Ectodermal cell (in vitro differentiated cells): Measurements from ENCODE around the gene C16orf95.
"Not testable (repeated sequence)": the region's sequence is repeated elsewhere in the genome, so short reads cannot be mapped to it uniquely, and the experiment has no call there.

ENCODE experiments used
- H3K27ac ChIP-seq: 2 replicates; pipeline ENCODE4 v1.7.0; 2013; ENCODE audit warnings: mild to moderate bottlenecking, low read depth, low read length; ENCODE audit not compliant: insufficient read depth, poor library complexity, severe bottlenecking
- H3K27me3 ChIP-seq: 2 replicates; pipeline ENCODE4 v1.7.0; 2013; ENCODE audit warnings: mild to moderate bottlenecking, low read length; ENCODE audit not compliant: insufficient read depth, control insufficient read depth, poor library complexity, severe bottlenecking
- H3K36me3 ChIP-seq: one replicate; pipeline ENCODE4 v1.7.0; 2013; ENCODE audit warnings: low read length; ENCODE audit not compliant: control insufficient read depth, insufficient read depth
- H3K4me1 ChIP-seq: one replicate; pipeline ENCODE4 v1.7.0; 2013; ENCODE audit warnings: low read length; ENCODE audit not compliant: control insufficient read depth, insufficient read depth
- H3K4me3 ChIP-seq: 2 replicates; pipeline ENCODE4 v1.7.0; 2013; ENCODE audit warnings: low read depth, low read length, control low read depth; ENCODE audit not compliant: insufficient read depth
- H3K9me3 ChIP-seq: 2 replicates; pipeline ENCODE4 v1.7.0; 2013; ENCODE audit warnings: mild to moderate bottlenecking, low read length, moderate library complexity; ENCODE audit not compliant: control insufficient read depth
- WGBS, 2 experiments: methylation state at CpG; one replicate each; pipeline ENCODE4 v1.1.7; 2013; ENCODE audit warnings: missing lambda C conversion rate in 2 of 2; 5-methylcytosine and 5-hydroxymethylcytosine counted together

Gene C16orf95

DNA sequence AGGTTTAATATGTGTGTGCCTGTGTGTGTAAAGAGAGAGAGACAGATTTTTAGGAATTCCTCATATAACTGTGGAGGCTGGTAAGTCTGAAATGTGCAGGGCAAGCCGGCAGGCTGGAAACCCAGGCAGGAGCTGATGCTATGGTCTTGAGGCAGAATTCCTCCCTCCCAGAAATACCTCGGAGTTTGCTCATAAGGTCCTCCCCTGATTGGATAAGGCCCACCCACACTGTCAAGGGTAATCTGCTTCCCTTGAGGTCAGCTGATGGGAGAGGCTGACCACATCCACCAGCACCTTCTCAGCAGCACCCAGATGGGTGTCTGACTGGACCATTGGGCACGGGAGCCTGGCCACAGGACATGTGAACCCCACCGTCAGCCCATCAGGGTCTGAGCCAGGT, 42.4 kb downstream of the C16orf95 start:
- H3K27ac ChIP-seq: no peak overlapping the region
- H3K27me3 ChIP-seq: no peaks in the 10 kb centered on the region
- no peaks in the 10 kb centered on the region for H3K36me3 ChIP-seq
- H3K9me3 ChIP-seq: no peaks in the 10 kb centered on the region
- peaks cover 14% of the 10 kb centered on the region for H3K4me1 ChIP-seq
- H3K4me3 ChIP-seq: no peak overlapping the region
- WGBS, 2 experiments: 91 to 93% methylated on average over 4 of the region's 4 CpGs

DNA sequence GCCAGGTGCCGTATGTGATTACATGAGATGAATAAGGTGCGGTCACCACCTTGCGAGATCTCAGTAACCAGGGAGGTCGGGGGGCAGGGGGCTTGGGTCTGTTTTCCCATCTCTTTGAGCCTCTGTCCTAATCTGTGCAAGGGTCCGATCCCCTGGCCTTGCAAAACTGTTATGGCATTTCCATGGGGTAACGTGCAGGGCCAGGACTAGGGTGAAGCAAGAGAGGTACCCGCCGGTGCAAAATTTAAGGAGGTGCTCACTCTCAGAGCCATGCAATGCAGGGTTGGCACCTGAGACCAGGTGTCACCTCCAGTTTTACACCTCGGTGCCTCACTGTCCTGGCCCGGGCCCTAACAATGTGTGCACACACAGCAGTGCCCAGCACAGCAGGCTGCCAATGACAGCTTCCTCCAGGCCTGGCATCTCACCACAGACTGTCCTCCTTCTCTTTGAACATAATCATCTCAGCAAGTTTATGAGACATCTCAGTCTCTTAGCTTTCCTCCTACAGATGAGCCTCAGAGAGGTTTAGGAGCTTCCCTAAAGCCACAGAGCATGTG, 43.6 kb downstream of the C16orf95 start:
- no peaks in the 10 kb centered on the region for H3K27me3 ChIP-seq
- H3K9me3 ChIP-seq: no peaks in the 10 kb centered on the region
- WGBS, 2 experiments: 94 to 95% methylated on average over 10 of the region's 10 CpGs
- H3K36me3 ChIP-seq: no peaks in the 10 kb centered on the region
- peaks cover 10% of the 10 kb centered on the region for H3K4me1 ChIP-seq
- H3K4me3 ChIP-seq: no peak overlapping the region
- H3K27ac ChIP-seq: no peak overlapping the region

DNA sequence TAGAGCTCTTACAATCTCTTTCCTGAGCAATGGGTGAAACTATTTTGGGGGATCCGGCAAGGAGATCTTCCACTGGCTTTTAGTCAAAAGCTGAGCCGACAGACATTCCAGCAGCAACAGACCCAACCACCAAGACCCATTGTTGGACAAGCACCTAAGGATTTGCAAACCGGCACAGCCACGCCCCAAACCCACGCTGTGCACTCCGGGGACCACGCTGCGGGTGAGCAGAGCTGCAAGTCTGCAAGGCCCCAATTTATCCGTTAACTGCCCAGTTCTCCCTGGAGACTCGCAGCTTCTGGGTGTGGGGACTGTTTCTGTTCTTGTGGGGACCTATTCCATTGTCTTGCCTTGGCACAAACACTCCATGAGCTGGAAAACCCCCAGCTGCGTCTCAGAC, 45.9 kb downstream of the C16orf95 start:
- H3K4me3 ChIP-seq: no peak overlapping the region
- 93% methylated on average over 11 of the region's 11 CpGs for whole genome bisulfite sequencing, 2 experiments
- H3K4me1 ChIP-seq: peaks cover 3% of the 10 kb centered on the region
- no peaks in the 10 kb centered on the region for H3K27me3 ChIP-seq
- H3K27ac ChIP-seq: no peak overlapping the region
- no peaks in the 10 kb centered on the region for H3K36me3 ChIP-seq
- H3K9me3 ChIP-seq: no peaks in the 10 kb centered on the region

DNA sequence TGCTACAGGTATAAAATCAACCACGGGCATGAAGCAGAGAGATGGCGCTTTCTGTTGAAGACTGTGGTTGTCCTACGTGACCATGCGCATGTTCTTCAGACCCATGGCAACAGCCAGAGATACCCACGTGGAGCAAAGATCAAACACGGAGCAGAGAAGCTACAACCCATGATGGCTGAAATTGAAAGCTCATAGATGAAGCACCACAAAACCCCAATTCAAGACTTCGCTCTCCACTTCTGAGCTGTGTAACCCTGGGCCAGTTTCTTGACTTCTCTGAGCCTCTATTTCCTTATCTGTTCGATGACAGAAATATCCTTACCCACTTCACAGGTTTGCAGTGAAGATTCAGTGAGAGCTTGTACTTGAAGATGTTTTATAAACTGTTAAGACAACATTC, 49.6 kb downstream of the C16orf95 start:
- no peaks in the 10 kb centered on the region for H3K36me3 ChIP-seq
- H3K9me3 ChIP-seq: no peaks in the 10 kb centered on the region
- no peak overlapping the region for H3K4me3 ChIP-seq
- WGBS, 2 experiments: 94 to 95% methylated on average over 8 of the region's 8 CpGs
- peaks cover 8% of the 10 kb centered on the region for H3K4me1 ChIP-seq
- H3K27ac ChIP-seq: no peak overlapping the region
- no peaks in the 10 kb centered on the region for H3K27me3 ChIP-seq

GRCh38 chr16:87266846-87267245, 50.3 kb downstream of the C16orf95 start:
- 86 to 87% methylated on average over 4 of the region's 4 CpGs for WGBS, 2 experiments
- H3K4me3 ChIP-seq: no peak overlapping the region
- no peaks in the 10 kb centered on the region for H3K9me3 ChIP-seq
- no peak overlapping the region for H3K27ac ChIP-seq
- H3K4me1 ChIP-seq: peaks cover 8% of the 10 kb centered on the region
- no peaks in the 10 kb centered on the region for H3K36me3 ChIP-seq
- no peaks in the 10 kb centered on the region for H3K27me3 ChIP-seq

- H3K4me3 ChIP-seq: no peak overlapping the region
- WGBS, 2 experiments: 93 to 95% methylated on average over 4 of the region's 4 CpGs
- H3K36me3 ChIP-seq: no peaks in the 10 kb centered on the region
- H3K27ac ChIP-seq: no peak overlapping the region
- H3K4me1 ChIP-seq: peaks cover 8% of the 10 kb centered on the region
- H3K27me3 ChIP-seq: no peaks in the 10 kb centered on the region
- H3K9me3 ChIP-seq: no peaks in the 10 kb centered on the region
Measured at GRCh38 chr16:87265261-87265660, 51.9 kb downstream of the C16orf95 start.

- Histone ChIP-seq H3K27me3 (no peaks in the 10 kb centered on the region), H3K4me3 (no peak overlapping the region), H3K4me1 (peaks cover 8% of the 10 kb centered on the region), H3K9me3 (no peaks in the 10 kb centered on the region), H3K27ac (no peak overlapping the region), H3K36me3 (no peaks in the 10 kb centered on the region)
- WGBS, 2 experiments: 24 to 33% methylated on average over 2 of the region's 2 CpGs
Measured at GRCh38 chr16:87264634-87265033, 52.6 kb downstream of the C16orf95 start.

GRCh38 chr16:87263418-87264052, 53.7 kb downstream of the C16orf95 start:
- H3K4me3 ChIP-seq: no peak overlapping the region
- H3K4me1 ChIP-seq: peaks cover 8% of the 10 kb centered on the region
- WGBS, 2 experiments: 87 to 88% methylated on average over 15 of the region's 15 CpGs
- H3K27me3 ChIP-seq: no peaks in the 10 kb centered on the region
- H3K9me3 ChIP-seq: no peaks in the 10 kb centered on the region
- no peak overlapping the region for H3K27ac ChIP-seq
- no peaks in the 10 kb centered on the region for H3K36me3 ChIP-seq

- peaks cover under 1% of the 10 kb centered on the region for H3K4me1 ChIP-seq
- no peaks in the 10 kb centered on the region for H3K36me3 ChIP-seq
- no peak overlapping the region for H3K4me3 ChIP-seq
- H3K27me3 ChIP-seq: no peaks in the 10 kb centered on the region
- no peaks in the 10 kb centered on the region for H3K9me3 ChIP-seq
- 93% methylated on average over 6 of the region's 6 CpGs for WGBS, 2 experiments
- no peak overlapping the region for H3K27ac ChIP-seq
Measured at GRCh38 chr16:87259431-87259830, 57.8 kb downstream of the C16orf95 start.

GRCh38 chr16:87258653-87259052, 58.5 kb downstream of the C16orf95 start:
- not testable (repeated sequence) for H3K4me3 ChIP-seq, H3K36me3 ChIP-seq, H3K9me3 ChIP-seq, H3K27ac ChIP-seq, H3K27me3 ChIP-seq, H3K4me1 ChIP-seq
- WGBS, 2 experiments: 87 to 99% methylated on average over 3 of the region's 3 CpGs
